ENCODE measurements around the gene MRGPRE. TPM values are rescaled to one million over a fixed set of nuclear protein-coding genes. Genes with fewer than 3 reads are reported as not detected.

The MRGPRE gene
- total RNA-seq, 1 experiment from 2014 or later: not detected

DNA sequence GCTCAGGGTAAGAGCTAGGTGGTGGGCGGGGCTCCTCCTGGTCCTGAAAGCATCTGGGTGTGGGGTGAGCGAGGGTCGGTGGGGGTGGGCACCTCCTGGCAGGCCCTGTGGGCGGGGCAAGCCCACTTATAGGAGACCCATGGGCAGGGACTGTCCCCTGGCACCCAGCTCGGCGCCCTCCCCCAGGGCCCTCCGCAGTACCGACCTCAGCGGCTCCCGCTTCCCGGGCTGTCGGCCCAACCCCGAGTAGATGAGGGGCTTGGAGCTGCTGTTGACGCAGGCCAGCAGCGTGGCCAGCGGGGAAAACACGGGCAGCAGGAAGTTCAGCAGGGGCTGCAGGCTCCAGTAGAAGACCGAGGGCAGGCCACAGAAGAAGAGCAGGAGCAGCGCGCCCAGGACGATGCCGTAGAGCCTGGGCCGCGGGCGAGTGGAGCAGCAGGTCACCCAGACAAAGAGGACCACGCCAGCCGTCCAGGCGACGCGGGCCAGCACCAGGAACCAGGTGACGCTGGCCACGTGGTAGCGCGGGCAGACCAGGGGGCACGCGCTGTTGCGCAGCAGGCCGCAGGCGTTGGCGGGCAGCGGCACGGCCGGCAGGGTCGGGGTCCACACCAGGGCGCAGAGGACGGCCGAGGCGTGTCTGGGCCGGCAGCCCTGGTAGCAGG lies 14.3 kb downstream of the MRGPRE start:
- DNase-seq (no peak), ATAC-seq (no peak)
- TF ChIP-seq, protein P1, sequence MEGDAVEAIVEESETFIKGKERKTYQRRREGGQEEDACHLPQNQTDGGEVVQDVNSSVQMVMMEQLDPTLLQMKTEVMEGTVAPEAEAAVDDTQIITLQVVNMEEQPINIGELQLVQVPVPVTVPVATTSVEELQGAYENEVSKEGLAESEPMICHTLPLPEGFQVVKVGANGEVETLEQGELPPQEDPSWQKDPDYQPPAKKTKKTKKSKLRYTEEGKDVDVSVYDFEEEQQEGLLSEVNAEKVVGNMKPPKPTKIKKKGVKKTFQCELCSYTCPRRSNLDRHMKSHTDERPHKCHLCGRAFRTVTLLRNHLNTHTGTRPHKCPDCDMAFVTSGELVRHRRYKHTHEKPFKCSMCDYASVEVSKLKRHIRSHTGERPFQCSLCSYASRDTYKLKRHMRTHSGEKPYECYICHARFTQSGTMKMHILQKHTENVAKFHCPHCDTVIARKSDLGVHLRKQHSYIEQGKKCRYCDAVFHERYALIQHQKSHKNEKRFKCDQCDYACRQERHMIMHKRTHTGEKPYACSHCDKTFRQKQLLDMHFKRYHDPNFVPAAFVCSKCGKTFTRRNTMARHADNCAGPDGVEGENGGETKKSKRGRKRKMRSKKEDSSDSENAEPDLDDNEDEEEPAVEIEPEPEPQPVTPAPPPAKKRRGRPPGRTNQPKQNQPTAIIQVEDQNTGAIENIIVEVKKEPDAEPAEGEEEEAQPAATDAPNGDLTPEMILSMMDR (conservative IDR thresholded peaks at IDR 0.05; ENCODE audit: low read depth, low read length): no peak
- no peak for TF ChIP-seq EZH2 (IDR thresholded peaks at IDR 0.05; ENCODE audit: low read length, unreplicated experiment)
- TF ChIP-seq EZH2phosphoT487 (IDR thresholded peaks at IDR 0.05; ENCODE audit: borderline replicate concordance, low read length): no peak
- Histone ChIP-seq H3K9me2 (replicated peaks; ENCODE audit: low read length) (no peaks in the 10 kb centered on the region), H3K4me2 (ENCODE audit: low read length) (no peak overlapping the region), H2AFZ (ENCODE audit: low read length) (no peak overlapping the region), H3K9ac (ENCODE audit: low read length) (no peak overlapping the region), H3K9me3 (ENCODE audit: low read length) (no peaks in the 10 kb centered on the region), H3K4me1 (ENCODE audit: insufficient read depth, low read length) (no peaks in the 10 kb centered on the region), H3K79me2 (ENCODE audit: low read length) (no peaks in the 10 kb centered on the region), H4K20me1 (ENCODE audit: low read length) (no peaks in the 10 kb centered on the region), H3F3A (ENCODE audit: low read length, unreplicated experiment) (no peaks in the 10 kb centered on the region), H3K27me3 (ENCODE audit: low read length) (peaks cover 30% of the 10 kb centered on the region), H3K27ac (ENCODE audit: low read length) (no peak overlapping the region), H3K36me3 (ENCODE audit: low read depth, low read length) (no peaks in the 10 kb centered on the region), H3K4me3 (ENCODE audit: low read length) (no peak overlapping the region)
- ChIA-PET CTCF (interaction anchor here (0.8 kb wide), 1 partner anchor 94 kb away, joined by 4 read pairs; no protein-coding TSS in a partner anchor), POLR2A (ENCODE audit: unreplicated experiment) (no interaction called here)
- BruUV-seq (replicated peaks): no TSS peak
- intact Hi-C loops (cut with micrococcal nuclease): loop anchor here (5.0 kb wide), 3 partner anchors 106 to 231 kb away; no protein-coding TSS in a partner anchor

GRCh38 chr11:3216027-3216525 lies 16.1 kb downstream of the MRGPRE start:
- Histone ChIP-seq H3K79me2 (ENCODE audit: low read length) (no peaks in the 10 kb centered on the region), H3F3A (ENCODE audit: low read length, unreplicated experiment) (no peaks in the 10 kb centered on the region), H3K4me2 (ENCODE audit: low read length) (no peak overlapping the region), H3K9me3 (ENCODE audit: low read length) (no peaks in the 10 kb centered on the region), H4K20me1 (ENCODE audit: low read length) (no peaks in the 10 kb centered on the region), H3K4me3 (ENCODE audit: low read length) (no peak overlapping the region), H3K9me2 (replicated peaks; ENCODE audit: low read length) (no peaks in the 10 kb centered on the region), H3K36me3 (ENCODE audit: low read depth, low read length) (no peaks in the 10 kb centered on the region), H3K9ac (ENCODE audit: low read length) (no peak overlapping the region), H3K27me3 (ENCODE audit: low read length) (peaks cover 23% of the 10 kb centered on the region), H3K27ac (ENCODE audit: low read length) (no peak overlapping the region), H2AFZ (ENCODE audit: low read length) (no peak overlapping the region), H3K4me1 (ENCODE audit: insufficient read depth, low read length) (no peaks in the 10 kb centered on the region)
- BruUV-seq (replicated peaks): no TSS peak
- intact Hi-C loops (cut with micrococcal nuclease): loop anchor here (5.0 kb wide), 3 partner anchors 104 to 229 kb away; no protein-coding TSS in a partner anchor
- ChIA-PET CTCF (interaction anchor here (0.5 to 0.9 kb wide), 3 partner anchors 43 to 105 kb away, joined by 3 read pairs; no protein-coding TSS in a partner anchor), POLR2A (ENCODE audit: unreplicated experiment) (no interaction called here)
- no peak for TF ChIP-seq EZH2phosphoT487 (IDR thresholded peaks at IDR 0.05; ENCODE audit: borderline replicate concordance, low read length)
- TF ChIP-seq EZH2 (IDR thresholded peaks at IDR 0.05; ENCODE audit: low read length, unreplicated experiment): no peak
- TF ChIP-seq, protein P1 (conservative IDR thresholded peaks at IDR 0.05; ENCODE audit: low read depth, low read length): no peak
- no peak for DNase-seq
- no peak for ATAC-seq
